Stimulated activated naive CD8-positive, alpha-beta T cell treated with anti-CD3 and anti-CD28 coated beads, Interleukin-15, Interleukin-2, amounts not matched to agents 100 ng/mL and 50 ng/mL, for 24 hours (primary cell): ENCODE results near the gene PLEKHA4.
A peak's percentile ranks its signal among the peaks of the same experiment; 100 is the strongest.
"Not testable (repeated sequence)": the region's sequence is repeated elsewhere in the genome, so short reads cannot be mapped to it uniquely, and the experiment has no call there.

Experiments
- H3K27ac Mint-ChIP-seq: one replicate; pipeline ENCODE4 v1.8.0; 2021; ENCODE audit warnings: mild to moderate bottlenecking, mixed read lengths
- H3K27me3 Mint-ChIP-seq: one replicate; pipeline ENCODE4 v1.8.0; 2021; ENCODE audit warnings: mixed read lengths
- H3K36me3 Mint-ChIP-seq: one replicate; pipeline ENCODE4 v1.8.0; 2021; ENCODE audit warnings: low read depth, mixed read lengths
- H3K4me1 Mint-ChIP-seq: one replicate; pipeline ENCODE4 v1.8.0; 2021; ENCODE audit warnings: low read depth, mixed read lengths
- H3K4me3 Mint-ChIP-seq: one replicate; pipeline ENCODE4 v1.8.0; 2021; ENCODE audit warnings: mild to moderate bottlenecking, mixed read lengths
- H3K9me3 Mint-ChIP-seq: one replicate; pipeline ENCODE4 v1.8.0; 2021; ENCODE audit warnings: mixed read lengths

PLEKHA4 gene

GRCh38 chr19:48868114-48868886 is at the start of gene PLEKHA4:
TSS of gene PLEKHA4 (minus strand) at chr19:48868617. CDS start at chr19:48867620, 997 bp downstream.
- H3K36me3 Mint-ChIP-seq = peaks cover 11% of the 10 kb centered on the region
- H3K27me3 Mint-ChIP-seq = no peaks in the 10 kb centered on the region
- no peak within 1 kb of the TSS for H3K4me3 Mint-ChIP-seq
- H3K9me3 Mint-ChIP-seq = no peaks in the 10 kb centered on the region
- peaks cover 18% of the 10 kb centered on the region for H3K4me1 Mint-ChIP-seq
- H3K27ac Mint-ChIP-seq = no peak within 1 kb of the TSS

- Mint-ChIP-seq H3K36me3 (peaks cover 42% of the 10 kb centered on the region), H3K4me3 (no peak overlapping the region), H3K4me1 (no peaks in the 10 kb centered on the region), H3K27ac (no peak overlapping the region), H3K27me3 (no peaks in the 10 kb centered on the region), H3K9me3 (no peaks in the 10 kb centered on the region)
Measured at GRCh38 chr19:48918071-48918470, 49.7 kb upstream of the PLEKHA4 start.

GRCh38 chr19:48915757-48916156 is 47.3 kb upstream of the PLEKHA4 start:
- Mint-ChIP-seq H3K4me3 (no peak overlapping the region), H3K27me3 (no peaks in the 10 kb centered on the region), H3K36me3 (peaks cover 53% of the 10 kb centered on the region), H3K9me3 (no peaks in the 10 kb centered on the region), H3K27ac (no peak overlapping the region), H3K4me1 (no peaks in the 10 kb centered on the region)

- no peak overlapping the region for H3K27ac Mint-ChIP-seq
- H3K4me3 Mint-ChIP-seq = no peak overlapping the region
- H3K36me3 Mint-ChIP-seq = peaks cover 54% of the 10 kb centered on the region
- H3K9me3 Mint-ChIP-seq = no peaks in the 10 kb centered on the region
- H3K4me1 Mint-ChIP-seq = no peaks in the 10 kb centered on the region
- no peaks in the 10 kb centered on the region for H3K27me3 Mint-ChIP-seq
Measured at GRCh38 chr19:48914181-48914580, 45.8 kb upstream of the PLEKHA4 start.

- no peaks in the 10 kb centered on the region for H3K4me1 Mint-ChIP-seq
- peaks cover 47% of the 10 kb centered on the region for H3K36me3 Mint-ChIP-seq
- H3K4me3 Mint-ChIP-seq = no peak overlapping the region
- H3K9me3 Mint-ChIP-seq = no peaks in the 10 kb centered on the region
- H3K27ac Mint-ChIP-seq = no peak overlapping the region
- H3K27me3 Mint-ChIP-seq = no peaks in the 10 kb centered on the region
Measured at GRCh38 chr19:48913114-48913889, 44.9 kb upstream of the PLEKHA4 start.

- peaks cover 46% of the 10 kb centered on the region for H3K36me3 Mint-ChIP-seq
- no peak overlapping the region for H3K27ac Mint-ChIP-seq
- H3K4me3 Mint-ChIP-seq = no peak overlapping the region
Measured at GRCh38 chr19:48910803-48911202, 42.4 kb upstream of the PLEKHA4 start.

GRCh38 chr19:48909424-48910077 is 41.1 kb upstream of the PLEKHA4 start:
- H3K27ac Mint-ChIP-seq, H3K4me3 Mint-ChIP-seq, H3K9me3 Mint-ChIP-seq, H3K27me3 Mint-ChIP-seq, H3K4me1 Mint-ChIP-seq: not testable (repeated sequence)
- peaks cover 48% of the 10 kb centered on the region for H3K36me3 Mint-ChIP-seq

More at GRCh38 chr19:48910803-48911202, 42.4 kb upstream of the PLEKHA4 start:
- no peaks in the 10 kb centered on the region for H3K9me3 Mint-ChIP-seq
- no peaks in the 10 kb centered on the region for H3K27me3 Mint-ChIP-seq
- no peaks in the 10 kb centered on the region for H3K4me1 Mint-ChIP-seq

GRCh38 chr19:48907671-48908070 is 39.3 kb upstream of the PLEKHA4 start:
- Mint-ChIP-seq H3K9me3 (no peaks in the 10 kb centered on the region), H3K27me3 (no peaks in the 10 kb centered on the region), H3K4me3 (no peak overlapping the region), H3K36me3 (peaks cover 41% of the 10 kb centered on the region), H3K27ac (no peak overlapping the region), H3K4me1 (peaks cover under 1% of the 10 kb centered on the region)

GRCh38 chr19:48906324-48906723 is 37.9 kb upstream of the PLEKHA4 start:
- H3K4me3 Mint-ChIP-seq = no peak overlapping the region
- H3K27me3 Mint-ChIP-seq = no peaks in the 10 kb centered on the region
- no peak overlapping the region for H3K27ac Mint-ChIP-seq
- no peaks in the 10 kb centered on the region for H3K9me3 Mint-ChIP-seq
- H3K36me3 Mint-ChIP-seq = peaks cover 31% of the 10 kb centered on the region
- peaks cover 11% of the 10 kb centered on the region for H3K4me1 Mint-ChIP-seq

GRCh38 chr19:48905664-48906063 is 37.2 kb upstream of the PLEKHA4 start:
- no peak overlapping the region for H3K27ac Mint-ChIP-seq
- no peaks in the 10 kb centered on the region for H3K27me3 Mint-ChIP-seq
- H3K9me3 Mint-ChIP-seq = no peaks in the 10 kb centered on the region
- peaks cover 18% of the 10 kb centered on the region for H3K4me1 Mint-ChIP-seq
- peaks cover 25% of the 10 kb centered on the region for H3K36me3 Mint-ChIP-seq
- H3K4me3 Mint-ChIP-seq = no peak overlapping the region

- not testable (repeated sequence) for H3K27ac Mint-ChIP-seq, H3K4me3 Mint-ChIP-seq, H3K27me3 Mint-ChIP-seq, H3K9me3 Mint-ChIP-seq
- peaks cover 32% of the 10 kb centered on the region for H3K4me1 Mint-ChIP-seq
- H3K36me3 Mint-ChIP-seq = peaks cover 22% of the 10 kb centered on the region
Measured at GRCh38 chr19:48903788-48904187, 35.4 kb upstream of the PLEKHA4 start.

- H3K9me3 Mint-ChIP-seq, H3K27me3 Mint-ChIP-seq, H3K4me3 Mint-ChIP-seq: not testable (repeated sequence)
- H3K4me1 Mint-ChIP-seq = peaks cover 32% of the 10 kb centered on the region
- peaks cover 17% of the 10 kb centered on the region for H3K36me3 Mint-ChIP-seq
- peak overlapping the region; percentile 16 for H3K27ac Mint-ChIP-seq
Measured at GRCh38 chr19:48902291-48902690, 33.9 kb upstream of the PLEKHA4 start.

GRCh38 chr19:48900477-48901406 is 32.3 kb upstream of the PLEKHA4 start:
- peaks cover 12% of the 10 kb centered on the region for H3K36me3 Mint-ChIP-seq
- H3K27me3 Mint-ChIP-seq = no peaks in the 10 kb centered on the region
- H3K27ac Mint-ChIP-seq = peak overlapping the region; percentile 97
- no peaks in the 10 kb centered on the region for H3K9me3 Mint-ChIP-seq
- peaks cover 39% of the 10 kb centered on the region for H3K4me1 Mint-ChIP-seq
- H3K4me3 Mint-ChIP-seq = peak overlapping the region; percentile 96

GRCh38 chr19:48899781-48900476 is 31.5 kb upstream of the PLEKHA4 start, which contains the start of gene NUCB1:
TSS of gene NUCB1 (plus strand) at chr19:48900312. CDS start at chr19:48900797, 485 bp downstream.
- Mint-ChIP-seq H3K9me3 (no peaks in the 10 kb centered on the region), H3K4me1 (peaks cover 41% of the 10 kb centered on the region), H3K36me3 (peaks cover 10% of the 10 kb centered on the region), H3K27ac (peak within 1 kb of the TSS; percentile 97), H3K4me3 (peak within 1 kb of the TSS; percentile 96), H3K27me3 (peaks cover 2% of the 10 kb centered on the region)
